Caki2 (cell line): Measurements from ENCODE around the gene TRIM10. TPM values are rescaled to one million over a fixed set of nuclear protein-coding genes. Genes with fewer than 3 reads are reported as not detected.

Source experiments
- DNase-seq: peaks from one replicate; pipeline ENCODE4 v3.0.0-alpha.2; 2015; ENCODE audit warnings: low read depth
- in situ Hi-C: cut with HindIII; loops from 2 replicates; pipeline ENCODE4 v1.10.0; 2016; ENCODE audit warnings: low sequenced_read_pairs, low pct_unique_long_range_greater_than_20kb, mixed read lengths
- total RNA-seq: library from RNA; depleted of rRNA; stranded (reverse); fragments of >200 nt; shearing (Covaris generic); gene quantifications from 2 replicates; pipeline ENCODE4 v1.2.3, GENCODE V29; 2014; ENCODE audit warnings: low replicate concordance; rRNA removed

The TRIM10 gene
- total RNA-seq, 1 experiment from 2014 or later = not detected

DNA sequence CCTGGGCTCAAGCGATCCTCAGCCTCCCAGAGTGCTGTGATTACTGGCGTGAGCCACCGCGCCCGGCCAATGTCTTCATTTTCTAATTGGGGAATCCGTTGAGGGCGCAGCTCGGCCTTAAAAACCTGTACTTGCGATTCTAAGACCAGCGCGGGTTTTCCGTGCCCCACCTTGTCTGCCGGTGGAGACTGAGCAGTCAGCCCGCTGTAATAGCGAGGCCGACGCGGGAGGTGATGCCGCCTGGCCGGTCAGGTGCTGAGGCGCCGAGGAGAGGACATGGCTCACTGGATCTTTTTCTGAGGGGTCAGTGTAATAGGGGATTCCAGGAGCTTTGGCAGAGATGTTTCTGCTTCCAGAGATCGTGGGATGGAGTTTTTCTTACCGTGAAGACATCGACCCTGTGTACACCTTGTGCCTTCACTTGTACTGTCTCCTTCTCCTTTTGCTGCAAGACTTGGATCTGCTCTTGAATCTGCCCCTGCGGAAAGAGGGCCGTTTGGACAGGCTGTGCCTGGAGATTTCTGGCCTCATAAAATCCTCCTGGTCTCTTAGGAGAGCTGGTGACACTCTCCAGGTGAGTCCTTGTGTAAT, 49.6 kb downstream of the TRIM10 start:
- DNase-seq = no peak
- in situ Hi-C loops = no loop called here

DNA sequence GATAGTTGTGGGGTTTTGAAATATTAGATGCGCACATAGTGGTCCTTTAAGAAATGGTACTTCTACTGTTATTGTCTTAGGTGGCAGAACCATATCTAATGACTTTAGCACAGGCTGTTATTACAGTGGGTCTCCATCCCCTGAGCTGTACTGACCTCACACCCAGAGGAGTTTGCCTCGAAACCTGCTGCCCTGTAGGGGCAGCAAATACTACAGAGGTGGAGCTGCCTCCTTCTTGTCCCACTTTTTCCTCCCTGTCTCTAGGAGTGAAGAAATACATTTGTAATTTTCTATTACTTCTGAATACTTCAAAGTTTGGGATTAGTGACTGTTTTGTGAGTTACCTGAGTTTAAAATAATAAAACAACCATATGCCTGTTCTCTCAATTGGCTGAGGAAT, 56.4 kb downstream of the TRIM10 start:
- in situ Hi-C loops = no loop called here
- DNase-seq = no peak

DNA sequence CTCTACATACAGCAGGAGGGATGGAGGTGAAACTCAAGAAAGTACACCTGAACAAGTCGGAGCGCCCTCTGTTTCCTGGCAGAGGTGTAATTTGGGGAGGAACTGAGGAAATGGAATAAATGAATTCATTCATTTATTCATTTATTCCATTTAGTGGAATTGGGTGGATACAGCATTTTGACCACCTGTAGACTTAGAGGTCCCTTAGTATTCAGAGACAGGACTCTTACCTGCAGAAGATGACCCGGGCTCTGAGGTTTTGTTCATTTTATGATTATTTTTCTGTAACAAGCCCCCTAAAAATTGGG, 57.2 kb downstream of the TRIM10 start:
- no peak for DNase-seq
- in situ Hi-C loops = no loop called here

DNA sequence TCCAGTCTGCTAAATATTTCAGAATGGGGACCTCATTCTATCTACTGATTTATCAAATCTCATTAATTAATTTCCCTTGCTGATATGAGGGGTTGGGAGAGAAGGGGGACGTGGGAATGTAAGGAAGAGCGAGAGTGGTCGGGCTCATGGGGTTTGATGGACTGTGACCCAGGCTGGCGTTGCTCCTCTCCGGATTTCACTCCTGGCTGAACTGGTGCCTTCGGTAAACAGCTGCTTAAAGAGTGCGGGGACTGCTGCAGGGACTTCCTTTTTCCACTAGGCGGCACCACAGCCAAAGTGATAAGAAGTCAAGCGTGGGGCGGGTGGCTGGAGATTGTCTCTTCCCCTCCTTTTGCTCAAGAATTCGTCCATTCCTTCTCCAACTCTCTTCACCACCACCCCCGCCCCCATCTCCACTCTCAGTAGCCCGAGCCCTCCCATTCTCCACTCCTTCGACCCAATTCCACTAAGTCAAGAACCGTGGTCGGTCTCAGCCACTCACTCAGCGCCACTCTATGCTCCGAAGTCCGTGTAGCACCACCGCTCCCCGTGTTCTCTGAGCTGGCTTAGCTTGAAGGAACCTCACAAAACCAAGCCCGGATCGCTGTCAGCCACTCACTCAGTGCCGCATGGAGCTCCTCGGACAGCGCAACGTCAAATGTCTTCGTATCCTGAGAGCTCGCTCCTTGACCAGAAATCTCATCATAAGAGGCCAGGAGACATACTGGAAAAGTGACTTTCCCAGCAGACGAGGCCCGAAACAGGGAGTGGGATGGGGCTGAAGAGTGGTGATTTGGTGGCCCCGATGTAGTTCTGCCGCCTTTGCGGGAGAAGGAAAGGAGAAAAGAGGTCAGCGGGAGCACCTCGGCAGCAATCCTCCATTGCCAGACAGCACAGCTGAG, 57.8 kb downstream of the TRIM10 start:
- in situ Hi-C loops = no loop called here
- peak; percentile 78 for DNase-seq

DNA sequence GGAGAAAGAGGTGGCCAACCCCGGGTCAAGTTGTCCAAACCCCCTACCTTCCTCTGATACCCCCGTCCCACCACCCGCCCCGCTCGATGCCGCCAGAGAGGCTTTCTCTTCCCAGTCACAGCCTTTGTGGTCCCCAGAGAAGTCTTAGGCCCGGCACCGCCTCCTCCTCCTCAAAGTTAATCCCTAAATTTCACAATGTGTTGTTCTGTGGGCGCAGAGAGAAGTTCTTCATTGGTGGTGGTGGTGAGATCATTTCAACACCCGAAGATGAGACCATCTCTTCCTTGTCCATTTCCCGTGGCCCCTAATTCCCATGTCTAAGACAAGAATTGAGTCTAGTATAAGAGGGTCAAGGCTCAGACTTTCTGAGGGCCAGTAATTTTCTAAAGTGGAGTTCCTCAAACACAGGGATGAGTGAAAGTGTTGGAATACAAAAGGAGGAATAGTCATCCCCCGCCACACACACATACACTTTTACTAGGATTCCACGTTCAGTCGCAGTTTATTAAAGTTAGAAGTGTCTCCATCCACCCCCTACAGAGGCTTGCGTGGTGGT, 58.5 kb downstream of the TRIM10 start:
- in situ Hi-C loops = no loop called here
- peak; percentile 28 for DNase-seq

Other genes with a start within 250 kb of the TRIM10 start
- 1,302 and 1,396 TPM in 2 replicates for gene HLA-A, start 218.7 kb downstream of the TRIM10 start, total RNA-seq
- 33.2 and 52.3 TPM in 2 replicates for gene POLR1H, start 99.9 kb downstream of the TRIM10 start, total RNA-seq
- gene PPP1R11, start 94.0 kb downstream of the TRIM10 start, total RNA-seq = 66.9 and 98.8 TPM in 2 replicates
- gene RNF39, start 85.4 kb downstream of the TRIM10 start, total RNA-seq = not detected in 2 replicates
- gene TRIM31, start 48.1 kb downstream of the TRIM10 start, total RNA-seq = 0.71 and 3.0 TPM in 2 replicates
- gene TRIM40, start 25.1 kb downstream of the TRIM10 start, total RNA-seq = not detected in 2 replicates
- gene TRIM15, start 2.3 kb upstream of the TRIM10 start, total RNA-seq = not detected in 2 replicates
- 46.4 and 73.6 TPM in 2 replicates for gene TRIM26, start 52.2 kb upstream of the TRIM10 start, total RNA-seq
- gene TRIM39, start 165.7 kb upstream of the TRIM10 start, total RNA-seq = 8.9 and 18.7 TPM in 2 replicates
- 47.4 and 120 TPM in 2 replicates for gene RPP21, start 183.9 kb upstream of the TRIM10 start, total RNA-seq